A673 (cell line): ENCODE results near the gene INPPL1. TPM values are rescaled to one million over a fixed set of nuclear protein-coding genes. Genes with fewer than 3 reads are reported as not detected.

ENCODE experiments used
- BruUV-seq: library from RNA; stranded (reverse); fragments of 400-500 nt; replicated peaks from 2 replicates; lab custom pipeline; 2021; lab: Mats Ljungman, UMichigan
- CTCF ChIA-PET: fragments of 300-600 bp; sonication (Branson Sonifier 250); formaldehyde crosslinking; loops from one replicate; lab custom pipeline; 2022; ENCODE audit warnings: antibody characterized with exemption; lab: Charles Lee
- POLR2A ChIA-PET: fragments of 300-600 bp; sonication (Branson Sonifier 250); formaldehyde crosslinking; loops from one replicate; lab custom pipeline; 2022; ENCODE audit warnings: antibody characterized with exemption; ENCODE audit not compliant: low non-redundant PET; lab: Charles Lee
- DNase-seq: peaks from one replicate; pipeline ENCODE4 v3.0.0-alpha.2; 2015; ENCODE audit warnings: low spot score
- H3K27ac ChIP-seq: fragments of 200-600 bp; sonication (generic); 2 replicates; pipeline ENCODE4 v1.5.1; 2016; ENCODE audit warnings: mixed run types, low read depth, mild to moderate bottlenecking, mixed read lengths, antibody characterized with exemption, low read length; ENCODE audit not compliant: poor library complexity, severe bottlenecking
- H3K27me3 ChIP-seq: fragments of 200-600 bp; sonication (generic); replicated peaks from 2 replicates; pipeline ENCODE4 v1.6.1; 2017; ENCODE audit warnings: mixed run types, low read depth, mild to moderate bottlenecking, mixed read lengths, antibody characterized with exemption, low read length; ENCODE audit not compliant: insufficient read depth, poor library complexity
- H3K36me3 ChIP-seq: fragments of 200-600 bp; sonication (generic); 2 replicates; pipeline ENCODE4 v1.6.1; 2016; ENCODE audit warnings: mixed run types, mild to moderate bottlenecking, mixed read lengths, antibody characterized with exemption, low read length; ENCODE audit not compliant: insufficient read depth, poor library complexity, severe bottlenecking
- H3K4me1 ChIP-seq: fragments of 200-600 bp; sonication (generic); 2 replicates; pipeline ENCODE4 v1.6.1; 2017; ENCODE audit warnings: mixed run types, mild to moderate bottlenecking, mixed read lengths, antibody characterized with exemption, low read length; ENCODE audit not compliant: insufficient read depth, poor library complexity, severe bottlenecking
- H3K4me3 ChIP-seq: fragments of 200-600 bp; sonication (generic); 2 replicates; pipeline ENCODE4 v1.5.1; 2016; ENCODE audit warnings: low read depth, mixed run types, mild to moderate bottlenecking, mixed read lengths, low read length; ENCODE audit not compliant: poor library complexity, severe bottlenecking
- H3K9me3 ChIP-seq: fragments of 200-600 bp; sonication (generic); 2 replicates; pipeline ENCODE4 v1.6.1; 2016; ENCODE audit warnings: mixed run types, low read depth, mild to moderate bottlenecking, mixed read lengths, antibody characterized with exemption, low read length; ENCODE audit not compliant: poor library complexity, severe bottlenecking
- EZH2 ChIP-seq: fragments of 200-600 bp; sonication (generic); IDR thresholded peaks from 2 replicates; pipeline ENCODE4 v1.6.1; 2017; ENCODE audit warnings: borderline replicate concordance, low read depth, mild to moderate bottlenecking, mixed read lengths, antibody characterized with exemption, low read length; ENCODE audit not compliant: poor library complexity, severe bottlenecking
- intact Hi-C: fragments of 100-400 bp; cut with micrococcal nuclease; formaldehyde crosslinking; loops from one replicate; pipeline ENCODE4 v1.10.0; 2022; ENCODE audit not compliant: unreplicated experiment
- total RNA-seq: library from RNA; stranded (reverse); gene quantifications from 2 replicates; pipeline ENCODE4 v1.2.3, GENCODE V29; 2021
- TF ChIP-seq, protein P1 (sequence below): fragments of 300-800, 200-600 bp; sonication (generic); conservative IDR thresholded peaks from 2 replicates; pipeline ENCODE4 v1.5.1; 2017; ENCODE audit warnings: low read depth, mild to moderate bottlenecking, antibody characterized with exemption, low read length, moderate library complexity, mixed read lengths

The INPPL1 gene
- total RNA-seq, 1 experiment from 2014 or later: 104 TPM

DNA sequence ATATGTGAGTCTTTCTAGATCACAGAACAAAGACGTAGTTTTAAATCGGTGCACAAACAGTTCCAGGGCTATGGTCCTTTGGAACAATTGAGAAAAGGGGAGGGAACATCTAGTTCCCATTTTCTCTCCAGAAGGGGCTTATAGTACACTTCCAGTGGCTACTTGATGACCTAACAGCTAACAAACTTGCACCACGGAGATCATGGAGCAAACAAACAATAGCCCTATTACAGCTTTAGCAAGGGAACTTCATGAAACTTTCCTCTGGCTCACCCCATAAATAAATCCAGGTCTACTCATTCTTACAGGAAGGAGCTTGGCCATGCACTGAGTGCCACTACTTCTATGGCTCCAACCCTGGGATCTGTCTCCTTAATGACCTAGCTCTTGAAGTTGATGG, 16.3 kb upstream of the INPPL1 start:
- BruUV-seq: no TSS peak

GRCh38 chr11:72209101-72209500, 15.5 kb upstream of the INPPL1 start:
- no peaks in the 10 kb centered on the region for H3K9me3 ChIP-seq
- no peak overlapping the region for H3K27ac ChIP-seq
- no peaks in the 10 kb centered on the region for H3K4me1 ChIP-seq
- no peak overlapping the region for H3K4me3 ChIP-seq
- no TSS peak for BruUV-seq
- DNase-seq: no peak
- peaks cover 4% of the 10 kb centered on the region for H3K27me3 ChIP-seq
- ChIA-PET POLR2A (no interaction called here), CTCF (no interaction called here)
- intact Hi-C loops: no loop called here
- H3K36me3 ChIP-seq: no peaks in the 10 kb centered on the region
- TF ChIP-seq, protein P1, sequence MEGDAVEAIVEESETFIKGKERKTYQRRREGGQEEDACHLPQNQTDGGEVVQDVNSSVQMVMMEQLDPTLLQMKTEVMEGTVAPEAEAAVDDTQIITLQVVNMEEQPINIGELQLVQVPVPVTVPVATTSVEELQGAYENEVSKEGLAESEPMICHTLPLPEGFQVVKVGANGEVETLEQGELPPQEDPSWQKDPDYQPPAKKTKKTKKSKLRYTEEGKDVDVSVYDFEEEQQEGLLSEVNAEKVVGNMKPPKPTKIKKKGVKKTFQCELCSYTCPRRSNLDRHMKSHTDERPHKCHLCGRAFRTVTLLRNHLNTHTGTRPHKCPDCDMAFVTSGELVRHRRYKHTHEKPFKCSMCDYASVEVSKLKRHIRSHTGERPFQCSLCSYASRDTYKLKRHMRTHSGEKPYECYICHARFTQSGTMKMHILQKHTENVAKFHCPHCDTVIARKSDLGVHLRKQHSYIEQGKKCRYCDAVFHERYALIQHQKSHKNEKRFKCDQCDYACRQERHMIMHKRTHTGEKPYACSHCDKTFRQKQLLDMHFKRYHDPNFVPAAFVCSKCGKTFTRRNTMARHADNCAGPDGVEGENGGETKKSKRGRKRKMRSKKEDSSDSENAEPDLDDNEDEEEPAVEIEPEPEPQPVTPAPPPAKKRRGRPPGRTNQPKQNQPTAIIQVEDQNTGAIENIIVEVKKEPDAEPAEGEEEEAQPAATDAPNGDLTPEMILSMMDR: no peak
- no peak for TF ChIP-seq EZH2

More for the DNA sequence above, 16.3 kb upstream of the INPPL1 start:
- no peaks in the 10 kb centered on the region for H3K4me1 ChIP-seq
- CTCF ChIA-PET: no interaction called here
- POLR2A ChIA-PET: no interaction called here
- H3K4me3 ChIP-seq: no peak overlapping the region
- H3K9me3 ChIP-seq: no peaks in the 10 kb centered on the region
- H3K27me3 ChIP-seq: peaks cover 2% of the 10 kb centered on the region
- no peak overlapping the region for H3K27ac ChIP-seq
- no peaks in the 10 kb centered on the region for H3K36me3 ChIP-seq
- no peak for DNase-seq
- TF ChIP-seq EZH2: no peak
- TF ChIP-seq, protein P1: no peak
- intact Hi-C loops: no loop called here

- POLR2A ChIA-PET: no interaction called here
- intact Hi-C loops: no loop called here
- Histone ChIP-seq H3K27ac (no peak within 1 kb of the TSS), H3K36me3 (no peaks in the 10 kb centered on the region), H3K4me1 (no peaks in the 10 kb centered on the region), H3K9me3 (no peaks in the 10 kb centered on the region), H3K27me3 (peaks cover 4% of the 10 kb centered on the region), H3K4me3 (no peak within 1 kb of the TSS)
- CTCF ChIA-PET: no interaction called here
- no TSS peak for BruUV-seq
- DNase-seq: no peak
- TF ChIP-seq, protein P1: no peak
- TF ChIP-seq EZH2: no peak
Observed at GRCh38 chr11:72216638-72217037, 7.9 kb upstream of the INPPL1 start, which contains the start of gene FOLR2. FOLR2 (plus strand) TSS chr11:72216794; CDS start chr11:72218585, 1,791 bp downstream.
